ENCODE measurements around the gene FBXO40.

The FBXO40 gene

DNA sequence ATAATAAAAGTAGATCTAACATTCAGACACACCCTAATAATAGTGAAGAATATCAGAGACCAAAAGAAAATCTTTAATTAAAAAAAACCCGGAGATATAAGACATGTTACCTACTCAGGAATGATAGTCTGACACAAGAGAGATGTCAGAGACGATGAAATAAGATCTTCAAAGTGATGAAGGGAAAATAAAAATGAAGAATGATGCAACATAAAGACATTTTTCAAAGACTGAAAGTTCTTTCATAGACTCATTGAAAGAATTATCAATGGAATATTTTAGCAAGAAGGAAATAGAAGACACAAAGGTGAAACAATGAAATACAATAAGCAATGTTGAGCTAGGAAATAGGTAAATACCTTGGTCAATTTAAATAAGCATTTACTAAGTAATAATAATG, 47.9 kb downstream of the FBXO40 start:
- no peak overlapping the region for H3K4me3 ChIP-seq (ENCODE audit: low read length)
- TF ChIP-seq ZNF274 (IDR thresholded peaks at IDR 0.05; ENCODE audit: low read depth, low read length), result no peak

DNA sequence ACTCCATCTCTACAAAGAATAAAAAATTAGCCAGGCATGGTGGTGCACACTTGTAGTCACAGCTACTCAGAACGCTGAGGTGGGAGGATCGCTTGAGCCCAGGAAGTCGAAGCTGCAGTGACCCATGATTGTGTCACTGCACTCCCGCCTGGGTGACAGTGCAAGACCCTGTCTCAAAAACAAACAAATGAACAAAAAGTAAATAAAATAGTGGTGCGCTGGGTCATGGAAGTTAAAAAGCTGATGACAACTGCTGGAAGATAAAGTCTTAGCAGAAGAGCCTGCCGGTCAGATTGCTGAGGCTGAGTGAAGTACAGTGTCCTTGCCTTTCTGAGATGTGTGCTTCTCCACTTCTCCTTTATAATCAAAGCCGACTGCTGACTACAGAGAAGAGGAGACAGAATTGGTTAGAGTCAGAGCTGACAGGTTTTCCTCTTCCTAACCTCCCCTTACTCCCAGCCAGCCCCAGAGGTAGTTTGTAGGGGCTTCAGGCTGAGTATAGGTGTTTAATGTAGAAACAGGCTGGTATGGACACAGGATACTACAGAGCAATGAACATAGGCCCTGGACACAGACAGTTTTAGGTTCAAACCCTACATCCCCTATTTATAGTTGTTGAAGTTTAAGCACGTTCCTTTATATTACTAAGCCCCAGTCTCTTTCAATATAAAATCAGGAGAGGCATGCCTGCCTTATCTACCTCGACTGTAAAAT, 49.6 kb downstream of the FBXO40 start:
- TF ChIP-seq ZNF274 (IDR thresholded peaks at IDR 0.05; ENCODE audit: low read depth, low read length), result no peak
- no peak overlapping the region for H3K4me3 ChIP-seq (ENCODE audit: low read length)

DNA sequence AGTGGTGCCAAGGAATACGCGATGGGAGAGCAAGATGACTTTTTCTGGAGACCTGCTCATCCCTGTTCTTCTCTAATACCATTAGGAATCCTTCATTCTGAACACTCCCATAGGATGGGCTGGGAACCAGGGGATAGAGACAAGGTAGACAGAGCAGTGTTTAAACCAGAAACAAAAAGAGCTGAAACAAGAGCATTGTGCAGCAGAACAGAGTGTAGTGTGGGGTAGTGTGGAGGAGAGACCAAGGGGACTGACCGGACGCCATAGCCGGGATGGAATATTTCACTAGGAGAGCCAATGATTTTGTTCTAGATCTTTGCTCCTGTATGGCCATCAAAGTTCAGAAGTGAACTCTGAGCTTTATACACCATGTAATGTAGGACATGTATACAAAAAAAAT, 51.9 kb downstream of the FBXO40 start:
- no peak overlapping the region for H3K4me3 ChIP-seq (ENCODE audit: low read length)
- no peak for TF ChIP-seq ZNF274 (IDR thresholded peaks at IDR 0.05; ENCODE audit: low read depth, low read length)

DNA sequence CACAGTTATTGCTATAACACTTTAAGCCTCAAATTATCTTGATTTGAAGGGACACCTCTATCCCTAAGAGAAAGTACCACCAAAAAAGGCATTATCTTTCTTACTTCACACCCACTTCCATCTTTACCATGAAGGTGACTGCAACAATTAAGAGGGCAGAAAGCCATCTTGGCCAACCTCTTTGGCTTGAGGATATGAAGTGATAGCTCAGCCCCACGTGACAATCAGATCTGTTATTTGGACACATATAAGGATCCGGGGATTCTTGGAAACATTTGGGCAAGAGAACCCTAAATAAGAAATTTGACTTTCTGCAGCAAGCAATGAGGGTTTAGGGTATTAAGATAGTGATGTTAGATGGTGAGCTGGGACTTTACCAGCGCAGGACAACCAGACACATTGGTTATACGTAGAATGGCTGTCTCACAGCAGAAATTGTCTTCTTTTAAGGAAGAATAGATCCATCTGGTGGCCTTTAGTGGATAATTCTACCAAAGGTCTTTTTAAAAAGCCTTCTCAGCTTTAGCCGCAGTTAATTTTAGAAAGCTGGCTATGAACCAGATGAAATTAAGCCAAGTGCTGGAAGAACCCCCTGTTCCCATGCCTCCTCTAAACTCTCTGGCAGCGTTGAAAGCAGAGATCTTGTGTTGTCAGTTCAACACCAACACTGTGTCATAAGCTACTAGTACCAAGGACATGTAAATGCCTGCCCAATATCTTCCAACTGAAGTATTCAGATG, 55.2 kb downstream of the FBXO40 start:
- no peak for TF ChIP-seq ZNF274 (IDR thresholded peaks at IDR 0.05; ENCODE audit: low read depth, low read length)
- no peak overlapping the region for H3K4me3 ChIP-seq (ENCODE audit: low read length)

DNA sequence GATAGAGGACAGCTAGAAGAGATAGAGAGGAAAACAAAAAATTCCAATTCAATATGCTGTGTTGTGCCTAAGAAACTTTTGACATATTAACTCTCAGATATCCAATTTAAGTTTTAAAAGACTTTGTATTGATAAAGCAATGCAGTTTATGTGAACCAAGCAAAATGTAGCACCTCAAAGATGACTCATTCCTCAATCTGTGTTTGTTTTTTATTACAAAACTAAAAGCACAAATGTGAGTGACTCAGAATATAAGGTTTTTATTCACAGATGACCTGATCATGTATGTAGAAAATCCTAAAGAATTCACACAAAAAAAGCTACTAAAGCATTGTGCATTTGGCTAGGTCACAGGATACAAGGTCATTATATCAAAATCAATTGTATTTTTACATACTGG, 56.5 kb downstream of the FBXO40 start:
- TF ChIP-seq ZNF274 (IDR thresholded peaks at IDR 0.05; ENCODE audit: low read depth, low read length), result no peak
- H3K4me3 ChIP-seq (ENCODE audit: low read length), result no peak overlapping the region

DNA sequence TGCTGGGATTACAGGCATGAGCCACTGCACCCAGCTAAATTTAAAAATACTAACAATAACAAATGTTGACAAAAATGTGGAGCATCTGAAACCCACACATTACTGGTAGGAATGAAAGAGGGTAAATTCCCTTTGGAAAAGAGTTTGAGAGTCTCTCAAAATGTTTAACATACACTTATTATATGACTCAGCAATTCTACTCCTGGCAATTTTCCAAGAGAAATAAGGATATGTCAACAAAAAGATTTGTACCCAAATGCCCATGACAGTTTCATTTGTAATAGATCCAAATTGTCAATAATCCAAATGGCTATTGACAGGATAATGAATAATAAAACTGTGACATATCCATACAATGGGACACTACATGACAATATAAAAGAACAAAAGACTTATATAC, 58.5 kb downstream of the FBXO40 start:
- H3K4me3 ChIP-seq (ENCODE audit: low read length), result no peak overlapping the region
- no peak for TF ChIP-seq ZNF274 (IDR thresholded peaks at IDR 0.05; ENCODE audit: low read depth, low read length)

DNA sequence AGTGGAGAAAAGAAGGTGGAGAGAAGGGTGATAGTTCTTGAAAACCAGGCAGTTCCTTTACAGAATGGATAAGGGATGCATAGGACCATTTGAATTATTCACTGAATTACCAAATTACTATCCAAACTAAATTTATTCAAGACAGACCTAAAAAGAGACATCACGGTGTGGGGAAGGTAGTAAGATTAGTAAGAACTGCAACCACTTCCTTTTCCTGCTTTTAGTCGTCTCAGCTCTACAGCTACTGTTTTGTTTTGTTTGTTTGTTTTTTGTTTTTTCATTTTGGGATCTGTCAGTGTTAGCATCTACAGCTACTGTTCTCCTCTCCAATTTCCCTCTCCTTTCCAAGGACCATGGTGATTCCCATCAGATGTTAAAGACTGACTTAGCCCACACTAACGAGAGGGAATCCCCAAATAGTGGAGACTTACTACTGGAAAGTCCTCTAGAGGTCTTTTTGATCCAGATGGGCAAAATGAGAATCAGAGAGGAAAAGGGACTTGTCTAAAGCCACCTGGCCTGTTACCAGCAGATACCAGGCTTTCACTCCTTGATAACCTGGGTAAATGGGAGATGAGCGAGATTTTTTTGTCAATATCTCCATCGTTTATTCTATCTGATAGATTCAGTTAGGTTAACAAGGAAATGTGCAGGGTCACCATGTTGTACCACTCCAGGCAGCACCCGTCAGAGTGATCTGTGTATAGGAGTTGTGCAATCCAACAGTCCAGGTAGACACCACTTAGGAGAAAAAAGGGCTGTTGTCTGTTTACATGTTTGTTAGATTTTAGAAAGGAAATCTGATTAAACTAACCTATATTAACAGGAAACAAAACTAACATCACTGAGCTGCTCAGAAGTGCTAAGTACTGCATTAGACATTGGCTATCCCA, 61.6 kb downstream of the FBXO40 start:
- TF ChIP-seq ZNF274 (IDR thresholded peaks at IDR 0.05; ENCODE audit: low read depth, low read length), result no peak
- no peak overlapping the region; the same call in 1 of the 2 replicates for H3K4me3 ChIP-seq (ENCODE audit: low read length)

DNA sequence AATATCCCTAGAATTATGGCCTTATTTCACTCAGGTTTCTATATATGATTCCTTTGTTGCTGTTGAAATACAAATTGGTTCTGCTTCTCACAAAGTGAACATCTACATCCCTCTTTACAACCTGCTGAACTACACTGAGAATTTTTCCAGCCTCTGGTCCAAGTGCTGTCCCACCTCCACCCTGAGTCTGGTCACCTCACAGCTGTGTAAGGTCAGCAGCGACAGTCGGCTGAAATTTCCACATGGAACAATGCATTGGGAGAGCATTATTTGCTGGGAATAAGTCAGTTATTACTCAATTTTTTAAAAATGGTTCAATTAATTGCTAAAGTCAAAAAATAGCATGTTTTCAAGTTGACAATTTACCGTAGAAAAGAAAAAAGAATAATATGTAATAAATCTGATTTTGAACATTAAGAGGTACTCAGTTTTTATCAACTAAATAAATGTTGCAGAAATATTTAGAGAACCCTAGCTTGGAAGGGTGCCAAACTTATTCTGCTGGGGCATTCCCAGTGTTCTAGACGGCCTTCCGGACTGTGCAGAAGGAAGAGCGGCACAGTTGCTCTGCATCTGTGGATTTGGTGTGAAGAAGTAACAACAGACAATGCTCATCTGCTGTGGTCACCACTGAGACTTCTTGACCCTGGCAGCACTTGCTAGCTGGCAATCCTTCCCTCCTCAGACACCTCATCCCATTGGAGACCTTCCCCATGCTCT, 65.7 kb downstream of the FBXO40 start:
- TF ChIP-seq ZNF274 (IDR thresholded peaks at IDR 0.05; ENCODE audit: low read depth, low read length), result no peak
- H3K4me3 ChIP-seq (ENCODE audit: low read length), result peak overlapping the region; percentile 94; the same call in 1 of the 2 replicates

DNA sequence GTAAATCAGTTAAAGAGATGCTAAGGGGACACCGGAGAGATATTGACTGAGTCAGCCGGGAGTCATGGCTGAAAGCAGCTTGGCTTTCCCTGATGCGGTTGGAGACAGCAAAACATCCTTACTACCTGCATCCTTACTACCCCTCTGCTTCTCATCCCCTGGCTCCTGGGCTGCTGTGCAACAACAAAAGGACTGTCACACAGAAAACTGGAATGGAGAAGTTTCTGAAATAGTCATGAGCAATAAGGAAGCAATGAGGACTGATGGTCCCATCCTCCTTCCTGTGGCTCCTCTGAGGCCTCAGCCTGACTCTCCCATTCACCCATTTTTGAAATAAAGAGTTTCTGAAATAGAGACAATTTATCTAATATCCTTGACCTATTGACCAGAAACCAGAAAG, 66.4 kb downstream of the FBXO40 start:
- no peak for TF ChIP-seq ZNF274 (IDR thresholded peaks at IDR 0.05; ENCODE audit: low read depth, low read length)
- peak overlapping the region; percentile 94 for H3K4me3 ChIP-seq (ENCODE audit: low read length)

DNA sequence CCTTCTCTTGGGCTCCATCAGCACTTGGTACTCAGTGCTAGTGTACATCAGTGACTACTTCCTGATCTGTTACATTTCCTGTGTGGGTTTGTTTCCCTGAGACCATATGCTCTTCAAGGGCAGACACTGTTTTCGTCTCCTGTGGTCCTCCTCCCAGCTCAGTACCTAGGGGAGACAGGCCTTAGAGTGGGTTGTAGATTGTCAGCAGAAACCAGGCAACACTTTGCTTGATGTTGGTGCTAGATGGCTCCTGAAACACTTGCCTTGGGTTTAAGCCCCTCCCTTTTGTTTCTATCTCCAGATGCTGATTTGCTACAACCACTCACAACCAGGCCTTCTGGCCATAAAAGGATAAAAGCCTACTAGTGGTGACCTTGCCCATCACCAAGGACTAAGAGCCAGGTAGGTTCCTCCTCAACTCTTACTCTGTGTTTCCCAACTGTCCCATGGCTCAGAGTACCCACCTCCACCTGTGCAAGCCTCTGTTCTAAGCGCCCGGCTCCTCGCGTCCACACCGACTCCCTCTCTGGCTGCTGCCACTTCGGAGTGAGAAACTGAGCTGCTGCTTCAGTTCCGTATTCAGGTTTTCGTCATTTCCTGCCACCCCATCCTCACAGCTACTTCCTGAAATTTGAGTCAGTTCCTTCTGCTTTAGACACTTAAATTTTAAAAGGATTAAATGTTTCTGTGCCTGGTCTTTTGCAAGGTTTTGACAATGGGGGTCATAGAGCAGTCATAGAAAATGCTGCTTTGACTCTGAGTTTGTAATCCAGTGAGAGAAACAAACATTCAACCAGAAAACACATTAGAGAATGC, 67.4 kb downstream of the FBXO40 start, which contains the start of gene HCLS1:
HCLS1 (minus strand) TSS at position 548 of the 816 bp plus-strand sequence. CDS start 2,556 bp downstream, outside the sequence.
- no peak for TF ChIP-seq ZNF274 (IDR thresholded peaks at IDR 0.05; ENCODE audit: low read depth, low read length)
- H3K4me3 ChIP-seq (ENCODE audit: low read length), result peak within 1 kb of the TSS; percentile 94

DNA sequence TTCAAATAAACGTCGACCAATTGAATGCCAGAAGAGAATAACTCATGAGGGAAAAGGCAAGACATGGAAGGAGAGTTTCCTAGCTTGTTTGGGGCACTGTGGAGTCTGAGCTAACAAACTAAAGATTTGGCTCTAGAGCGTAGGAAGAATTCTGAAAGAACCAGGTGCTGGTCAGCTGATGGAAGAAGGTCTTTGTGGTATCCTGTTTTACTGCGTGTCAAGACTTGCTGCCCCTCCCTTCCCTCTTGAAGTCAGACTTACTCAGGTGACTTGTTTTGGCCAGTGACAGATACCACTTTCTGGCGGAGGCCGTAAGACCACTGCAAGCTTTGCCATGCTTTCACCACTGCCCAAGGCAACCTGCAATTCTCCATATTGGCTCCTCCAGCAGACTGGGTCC, 68.2 kb downstream of the FBXO40 start:
- H3K4me3 ChIP-seq (ENCODE audit: low read length), result no peak overlapping the region
- TF ChIP-seq ZNF274 (IDR thresholded peaks at IDR 0.05; ENCODE audit: low read depth, low read length), result no peak

DNA sequence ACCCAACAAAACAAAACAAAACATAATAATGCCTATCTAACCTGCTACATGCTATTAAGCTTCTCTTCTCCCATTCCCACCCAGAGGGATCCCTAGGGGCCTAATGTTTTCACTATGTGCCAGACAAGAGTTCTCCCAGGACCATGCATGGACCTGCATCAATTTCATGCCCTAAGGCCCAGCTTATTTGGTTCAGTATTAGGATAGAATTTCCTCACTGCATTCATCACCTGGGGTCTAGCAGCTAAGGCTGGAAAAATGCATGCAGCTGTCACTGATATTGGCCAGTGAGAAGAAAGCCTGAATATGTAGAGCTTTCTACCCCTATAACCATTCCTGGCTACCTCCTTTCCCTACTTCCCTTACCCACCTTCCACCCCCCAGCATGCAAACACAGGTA, 69.6 kb downstream of the FBXO40 start:
- no peak for TF ChIP-seq ZNF274 (IDR thresholded peaks at IDR 0.05; ENCODE audit: low read depth, low read length)
- no peak overlapping the region for H3K4me3 ChIP-seq (ENCODE audit: low read length)
